ENCODE data around the gene VPS16.
A peak's percentile ranks its signal among the peaks of the same experiment; 100 is the strongest.

The VPS16 gene

GRCh38 chr20:2836035-2836434, 4.5 kb upstream of the VPS16 start:
- no peak for DNase-seq

- DNase-seq = no peak
Measured at GRCh38 chr20:2837221-2837960, 3.2 kb upstream of the VPS16 start.

GRCh38 chr20:2838170-2838797, 2.3 kb upstream of the VPS16 start:
- no peak for DNase-seq

- no peak for DNase-seq
Measured at GRCh38 chr20:2838847-2839671, 1.5 kb upstream of the VPS16 start.

- DNase-seq = no peak
Measured at GRCh38 chr20:2839732-2840137, 810 bp upstream of the VPS16 start.

GRCh38 chr20:2840967-2841531, 504 bp downstream of the VPS16 start:
- peak; percentile 57 for DNase-seq

GRCh38 chr20:2845607-2846006, 5.1 kb downstream of the VPS16 start:
- no peak for DNase-seq

- no peak for DNase-seq
Measured at GRCh38 chr20:2846698-2847097, 6.2 kb downstream of the VPS16 start.

- no peak for DNase-seq
Measured at GRCh38 chr20:2847802-2848201, 7.3 kb downstream of the VPS16 start.

- DNase-seq = no peak
Measured at GRCh38 chr20:2849529-2849928, 9.0 kb downstream of the VPS16 start.

GRCh38 chr20:2851086-2851485, 10.5 kb downstream of the VPS16 start:
- no peak for DNase-seq

GRCh38 chr20:2858591-2858990, 18.0 kb downstream of the VPS16 start:
- DNase-seq = no peak

GRCh38 chr20:2859330-2860121, 19.0 kb downstream of the VPS16 start:
- no peak for DNase-seq

GRCh38 chr20:2864626-2865025, 24.1 kb downstream of the VPS16 start:
- DNase-seq = no peak

- DNase-seq = no peak
Measured at GRCh38 chr20:2865101-2865500, 24.6 kb downstream of the VPS16 start.

- no peak for DNase-seq
Measured at GRCh38 chr20:2865630-2866029, 25.1 kb downstream of the VPS16 start.

- no peak for DNase-seq
Measured at GRCh38 chr20:2866236-2866635, 25.7 kb downstream of the VPS16 start.

GRCh38 chr20:2867081-2867864, 26.7 kb downstream of the VPS16 start:
- DNase-seq = no peak

- DNase-seq = no peak
Measured at GRCh38 chr20:2869381-2869780, 28.8 kb downstream of the VPS16 start.

- DNase-seq = no peak
Measured at GRCh38 chr20:2871111-2871465, 30.5 kb downstream of the VPS16 start.

- DNase-seq = no peak
Measured at GRCh38 chr20:2871661-2872458, 31.3 kb downstream of the VPS16 start.
